IMR-90 (cell line): Measurements from ENCODE around the gene GAPDH. TPM values are rescaled to one million over a fixed set of nuclear protein-coding genes. Genes with fewer than 3 reads are reported as not detected.

ENCODE experiments used
- ATAC-seq: fragments of 200-7000 bp; cut with Tn5 transposase; 2 replicates; pipeline ENCODE4 v1.9.1; 2020; ENCODE audit warnings: low read depth, mild to moderate bottlenecking, moderate library complexity
- BruUV-seq: library from RNA; stranded (reverse); fragments of 400-500 nt; replicated peaks from 2 replicates; lab custom pipeline; 2021; lab: Mats Ljungman, UMichigan
- CTCF ChIA-PET: fragments of 300-600 bp; formaldehyde crosslinking; extraction: SDS; loops from one replicate; lab custom pipeline; 2021; ENCODE audit warnings: antibody characterized with exemption; lab: Yijun Ruan, JAX
- POLR2A ChIA-PET: fragments of 300-600 bp; sonication (Branson Sonifier 250); formaldehyde crosslinking; loops from one replicate; lab custom pipeline; 2022; ENCODE audit warnings: antibody characterized with exemption; ENCODE audit not compliant: unreplicated experiment; lab: Charles Lee
- DNase-seq: peaks from one replicate; pipeline ENCODE4 v3.0.0; 2013
- H2AFZ ChIP-seq: replicated peaks from 2 replicates; pipeline ENCODE3; 2013; ENCODE audit warnings: low read length, mild to moderate bottlenecking; ENCODE audit not compliant: poor library complexity
- H2AK5ac ChIP-seq: 2 replicates; pipeline ENCODE4 v1.6.1; 2013; ENCODE audit warnings: low read depth, low read length, inconsistent platforms
- H2AK9ac ChIP-seq: replicated peaks from 2 replicates; pipeline ENCODE3; 2013; ENCODE audit warnings: mild to moderate bottlenecking, low read depth, low read length, moderate library complexity; ENCODE audit not compliant: poor library complexity
- H2BK120ac ChIP-seq: 2 replicates; pipeline ENCODE4 v1.6.1; 2013; ENCODE audit warnings: low read depth, low read length, inconsistent platforms
- H2BK15ac ChIP-seq: 3 replicates; pipeline ENCODE4 v1.6.1; 2013; ENCODE audit warnings: low read depth, low read length, inconsistent platforms
- H2BK20ac ChIP-seq: 2 replicates; pipeline ENCODE4 v1.6.1; 2013; ENCODE audit warnings: low read depth, mild to moderate bottlenecking, inconsistent platforms, low read length, moderate library complexity
- H2BK5ac ChIP-seq: 2 replicates; pipeline ENCODE4 v1.6.1; 2013; ENCODE audit warnings: mild to moderate bottlenecking, low read depth, low read length, inconsistent platforms; ENCODE audit not compliant: poor library complexity, severe bottlenecking
- H3K14ac ChIP-seq: replicated peaks from 2 replicates; pipeline ENCODE4 v1.6.1; 2013; ENCODE audit warnings: low read depth, low read length, inconsistent platforms
- H3K18ac ChIP-seq: 2 replicates; pipeline ENCODE4 v1.6.1; 2013; ENCODE audit warnings: low read depth, low read length, control low read depth
- H3K23ac ChIP-seq: 2 replicates; pipeline ENCODE4 v1.6.1; 2013; ENCODE audit warnings: low read depth, low read length, inconsistent platforms
- H3K27ac ChIP-seq: 2 replicates; pipeline ENCODE4 v1.5.1; 2013; ENCODE audit warnings: mild to moderate bottlenecking, control low read depth, low read length; ENCODE audit not compliant: insufficient read depth
- H3K27me3 ChIP-seq: 2 replicates; pipeline ENCODE4 v1.6.1; 2013; ENCODE audit warnings: low read length; ENCODE audit not compliant: control insufficient read depth, insufficient read depth
- H3K36me3 ChIP-seq: 2 replicates; pipeline ENCODE4 v1.6.1; 2013; ENCODE audit warnings: low read length, mixed read lengths; ENCODE audit not compliant: control insufficient read depth, insufficient read depth
- H3K4ac ChIP-seq: 2 replicates; pipeline ENCODE4 v1.6.1; 2013; ENCODE audit warnings: low read depth, low read length, inconsistent platforms
- H3K4me1 ChIP-seq: 2 replicates; pipeline ENCODE4 v1.6.1; 2013; ENCODE audit warnings: low read length, mixed read lengths; ENCODE audit not compliant: control insufficient read depth, insufficient read depth
- H3K4me2 ChIP-seq: 2 replicates; pipeline ENCODE4 v1.6.1; 2013; ENCODE audit warnings: low read depth, mild to moderate bottlenecking, control low read depth, low read length, moderate library complexity
- H3K4me3 ChIP-seq: 2 replicates; pipeline ENCODE4 v1.5.1; 2013; ENCODE audit warnings: low read depth, mild to moderate bottlenecking, control low read depth, low read length, moderate library complexity; ENCODE audit not compliant: insufficient read depth
- H3K56ac ChIP-seq: 2 replicates; pipeline ENCODE4 v1.6.1; 2013; ENCODE audit warnings: low read length, inconsistent platforms; ENCODE audit not compliant: insufficient read depth; ENCODE audit errors: extremely low read depth
- H3K79me1 ChIP-seq, 2 experiments: 2 replicates each; pipeline ENCODE4 v1.6.1; 2013; ENCODE audit warnings: low read length in 2 of 2, inconsistent platforms in 1 of 2, low read depth in 1 of 2
- H3K9ac ChIP-seq: 2 replicates; pipeline ENCODE4 v1.6.1; 2013; ENCODE audit warnings: low read depth, low read length, control low read depth
- H3K9me1 ChIP-seq: 2 replicates; pipeline ENCODE4 v1.6.1; 2013; ENCODE audit warnings: low read length, inconsistent platforms; ENCODE audit not compliant: insufficient read depth
- H3K9me3 ChIP-seq: 2 replicates; pipeline ENCODE4 v1.6.1; 2013; ENCODE audit warnings: low read length; ENCODE audit not compliant: control insufficient read depth, insufficient read depth
- H4K20me1 ChIP-seq: 2 replicates; pipeline ENCODE4 v1.6.1; 2013; ENCODE audit warnings: low read length, inconsistent platforms; ENCODE audit not compliant: insufficient read depth
- H4K5ac ChIP-seq: 2 replicates; pipeline ENCODE4 v1.6.1; 2013; ENCODE audit warnings: mild to moderate bottlenecking, low read depth, low read length, control low read depth
- H4K8ac ChIP-seq, 2 experiments: 2 replicates each; pipeline ENCODE4 v1.6.1; 2013; ENCODE audit warnings: low read depth in 2 of 2, low read length in 2 of 2, control low read depth in 1 of 2, inconsistent platforms in 1 of 2
- H4K91ac ChIP-seq: 2 replicates; pipeline ENCODE4 v1.6.1; 2013; ENCODE audit warnings: low read depth, low read length, inconsistent platforms; ENCODE audit not compliant: insufficient read depth
- MXI1 ChIP-seq: IDR thresholded peaks from 2 replicates; pipeline ENCODE4 v1.6.1; 2012; ENCODE audit warnings: low read depth, mild to moderate bottlenecking, low read length, moderate library complexity, borderline replicate concordance
- POLR2A ChIP-seq: IDR thresholded peaks from 2 replicates; pipeline ENCODE4 v1.6.1; 2012; ENCODE audit warnings: mild to moderate bottlenecking, low read depth, low read length
- RAD21 ChIP-seq: IDR thresholded peaks from 2 replicates; pipeline ENCODE4 v1.6.1; 2012; ENCODE audit warnings: low read length, improper control_type of control experiment
- WGBS, 2 experiments: methylation state at CpG; one replicate each; pipeline versions ENCODE4 v1.1.5 to v1.1.7; 2013; ENCODE audit warnings: missing lambda C conversion rate in 2 of 2; ENCODE audit not compliant: insufficient read length in 1 of 2; ENCODE audit errors: extremely low coverage in 2 of 2; 5-methylcytosine and 5-hydroxymethylcytosine counted together
- dilution Hi-C: fragments of 300-500 bp; cut with HindIII; formaldehyde crosslinking; loops from one replicate; pipeline ENCODE4 v1.14.3; 2018; ENCODE audit warnings: low sequenced_read_pairs; ENCODE audit not compliant: unreplicated experiment
- in situ Hi-C: fragments of 300-500 bp; cut with MboI; formaldehyde crosslinking; loops from 3 replicates; pipeline ENCODE4 v1.14.3; 2019; ENCODE audit warnings: low sequenced_read_pairs, inconsistent platforms, mixed read lengths
- intact Hi-C: fragments of 100-400 bp; cut with micrococcal nuclease; formaldehyde crosslinking; loops from 2 replicates; pipeline ENCODE4 v1.10.0; 2022
- polyA plus RNA-seq, 3 experiments: library from polyadenylated mRNA; depleted of rRNA; stranded (reverse); fragments of >200 nt; gene quantifications; 2 replicates each; pipeline ENCODE4 v1.2.3, GENCODE V29; 2012; ENCODE audit warnings: low replicate concordance in 1 of 3
- total RNA-seq: library from RNA; depleted of rRNA; stranded (reverse); fragments of >200 nt; gene quantifications from 2 replicates; pipeline ENCODE4 v1.2.3, GENCODE V29; 2012
- TF ChIP-seq, protein P1 (sequence below): fragments of 150-350 bp; IDR thresholded peaks from 2 replicates; pipeline ENCODE4 v1.6.1; 2016; ENCODE audit warnings: low read depth, mild to moderate bottlenecking, low read length, moderate library complexity, borderline replicate concordance
- TF ChIP-seq, protein P2 (sequence below): conservative IDR thresholded peaks from 2 replicates; pipeline ENCODE4 v1.5.1; 2012; ENCODE audit warnings: mild to moderate bottlenecking, low read depth, low read length, improper control_type of control experiment
- TF ChIP-seq, protein P3 (sequence below): fragments of 150-350 bp; IDR thresholded peaks from 2 replicates; pipeline ENCODE4 v1.6.1; 2017; ENCODE audit warnings: mild to moderate bottlenecking, antibody characterized with exemption, low read length, low read depth

The GAPDH gene
- total and polyA plus RNA-seq, 2 of the 4 experiments (the other 2 are of a cell fraction): 12,939 to 21,893 TPM

DNA sequence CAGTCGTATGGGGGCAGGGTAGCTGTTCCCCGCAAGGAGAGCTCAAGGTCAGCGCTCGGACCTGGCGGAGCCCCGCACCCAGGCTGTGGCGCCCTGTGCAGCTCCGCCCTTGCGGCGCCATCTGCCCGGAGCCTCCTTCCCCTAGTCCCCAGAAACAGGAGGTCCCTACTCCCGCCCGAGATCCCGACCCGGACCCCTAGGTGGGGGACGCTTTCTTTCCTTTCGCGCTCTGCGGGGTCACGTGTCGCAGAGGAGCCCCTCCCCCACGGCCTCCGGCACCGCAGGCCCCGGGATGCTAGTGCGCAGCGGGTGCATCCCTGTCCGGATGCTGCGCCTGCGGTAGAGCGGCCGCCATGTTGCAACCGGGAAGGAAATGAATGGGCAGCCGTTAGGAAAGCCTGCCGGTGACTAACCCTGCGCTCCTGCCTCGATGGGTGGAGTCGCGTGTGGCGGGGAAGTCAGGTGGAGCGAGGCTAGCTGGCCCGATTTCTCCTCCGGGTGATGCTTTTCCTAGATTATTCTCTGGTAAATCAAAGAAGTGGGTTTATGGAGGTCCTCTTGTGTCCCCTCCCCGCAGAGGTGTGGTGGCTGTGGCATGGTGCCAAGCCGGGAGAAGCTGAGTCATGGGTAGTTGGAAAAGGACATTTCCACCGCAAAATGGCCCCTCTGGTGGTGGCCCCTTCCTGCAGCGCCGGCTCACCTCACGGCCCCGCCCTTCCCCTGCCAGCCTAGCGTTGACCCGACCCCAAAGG, 804 bp downstream of the GAPDH start (continued):
- TF ChIP-seq, protein P1, sequence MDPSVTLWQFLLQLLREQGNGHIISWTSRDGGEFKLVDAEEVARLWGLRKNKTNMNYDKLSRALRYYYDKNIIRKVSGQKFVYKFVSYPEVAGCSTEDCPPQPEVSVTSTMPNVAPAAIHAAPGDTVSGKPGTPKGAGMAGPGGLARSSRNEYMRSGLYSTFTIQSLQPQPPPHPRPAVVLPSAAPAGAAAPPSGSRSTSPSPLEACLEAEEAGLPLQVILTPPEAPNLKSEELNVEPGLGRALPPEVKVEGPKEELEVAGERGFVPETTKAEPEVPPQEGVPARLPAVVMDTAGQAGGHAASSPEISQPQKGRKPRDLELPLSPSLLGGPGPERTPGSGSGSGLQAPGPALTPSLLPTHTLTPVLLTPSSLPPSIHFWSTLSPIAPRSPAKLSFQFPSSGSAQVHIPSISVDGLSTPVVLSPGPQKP: no peak

DNA sequence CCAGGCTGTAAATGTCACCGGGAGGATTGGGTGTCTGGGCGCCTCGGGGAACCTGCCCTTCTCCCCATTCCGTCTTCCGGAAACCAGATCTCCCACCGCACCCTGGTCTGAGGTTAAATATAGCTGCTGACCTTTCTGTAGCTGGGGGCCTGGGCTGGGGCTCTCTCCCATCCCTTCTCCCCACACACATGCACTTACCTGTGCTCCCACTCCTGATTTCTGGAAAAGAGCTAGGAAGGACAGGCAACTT, 1.3 kb downstream of the GAPDH start:
- Histone ChIP-seq H2AK9ac (peak overlapping the region; percentile 98), H4K91ac (peak overlapping the region; percentile 57), H3K27ac (peak overlapping the region; percentile 93), H3K23ac (peak overlapping the region; percentile 92), H2BK120ac (no peak overlapping the region), H4K5ac (no peak overlapping the region), H2AK5ac (0 out of 2 replicates have a peak overlapping the region, but pooled peaks have one; percentile 37), H2AFZ (peak overlapping the region; percentile 69), H3K9me1 (no peaks in the 10 kb centered on the region), H3K36me3 (peaks cover 50% of the 10 kb centered on the region), H4K20me1 (peaks cover 63% of the 10 kb centered on the region), H3K4me1 (peaks cover 16% of the 10 kb centered on the region), H4K8ac (no peak overlapping the region; a peak in 1 of 4 replicates), H3K18ac (0 out of 2 replicates have a peak overlapping the region, but pooled peaks have one; percentile 2), H3K4ac (peak overlapping the region; percentile 82), H3K14ac (peak overlapping the region; percentile 95), H3K27me3 (no peaks in the 10 kb centered on the region), H2BK20ac (no peak overlapping the region), H2BK5ac (peak overlapping the region; percentile 85), H2BK15ac (no peak overlapping the region), H3K79me1 (peaks cover 1 to 64% of the 10 kb centered on the region in 2 experiments; a peak in 3 of 4 replicates), H3K9me3 (no peaks in the 10 kb centered on the region), H3K4me3 (peak overlapping the region; percentile 66), H3K4me2 (peak overlapping the region; percentile 89), H3K56ac (peak overlapping the region; percentile 75; the same call in 1 of the 2 replicates), H3K9ac (peak overlapping the region; percentile 92)
- intact Hi-C loops (no loop called here), dilution Hi-C loops (no loop called here), in situ Hi-C loops (no loop called here)
- DNase-seq: no peak
- CTCF ChIA-PET: interaction anchor here (0.9 to 1.1 kb wide), 2 partner anchors 35 to 42 kb away, joined by 3 read pairs; partner anchors contain the start of gene MRPL51
- no peak for ATAC-seq
- no TSS peak for BruUV-seq
- TF ChIP-seq, protein P2, sequence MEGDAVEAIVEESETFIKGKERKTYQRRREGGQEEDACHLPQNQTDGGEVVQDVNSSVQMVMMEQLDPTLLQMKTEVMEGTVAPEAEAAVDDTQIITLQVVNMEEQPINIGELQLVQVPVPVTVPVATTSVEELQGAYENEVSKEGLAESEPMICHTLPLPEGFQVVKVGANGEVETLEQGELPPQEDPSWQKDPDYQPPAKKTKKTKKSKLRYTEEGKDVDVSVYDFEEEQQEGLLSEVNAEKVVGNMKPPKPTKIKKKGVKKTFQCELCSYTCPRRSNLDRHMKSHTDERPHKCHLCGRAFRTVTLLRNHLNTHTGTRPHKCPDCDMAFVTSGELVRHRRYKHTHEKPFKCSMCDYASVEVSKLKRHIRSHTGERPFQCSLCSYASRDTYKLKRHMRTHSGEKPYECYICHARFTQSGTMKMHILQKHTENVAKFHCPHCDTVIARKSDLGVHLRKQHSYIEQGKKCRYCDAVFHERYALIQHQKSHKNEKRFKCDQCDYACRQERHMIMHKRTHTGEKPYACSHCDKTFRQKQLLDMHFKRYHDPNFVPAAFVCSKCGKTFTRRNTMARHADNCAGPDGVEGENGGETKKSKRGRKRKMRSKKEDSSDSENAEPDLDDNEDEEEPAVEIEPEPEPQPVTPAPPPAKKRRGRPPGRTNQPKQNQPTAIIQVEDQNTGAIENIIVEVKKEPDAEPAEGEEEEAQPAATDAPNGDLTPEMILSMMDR: no peak
- TF ChIP-seq RAD21: no peak
- TF ChIP-seq, protein P1: no peak
- TF ChIP-seq POLR2A: no peak
- TF ChIP-seq MXI1: no peak
- TF ChIP-seq, protein P3, sequence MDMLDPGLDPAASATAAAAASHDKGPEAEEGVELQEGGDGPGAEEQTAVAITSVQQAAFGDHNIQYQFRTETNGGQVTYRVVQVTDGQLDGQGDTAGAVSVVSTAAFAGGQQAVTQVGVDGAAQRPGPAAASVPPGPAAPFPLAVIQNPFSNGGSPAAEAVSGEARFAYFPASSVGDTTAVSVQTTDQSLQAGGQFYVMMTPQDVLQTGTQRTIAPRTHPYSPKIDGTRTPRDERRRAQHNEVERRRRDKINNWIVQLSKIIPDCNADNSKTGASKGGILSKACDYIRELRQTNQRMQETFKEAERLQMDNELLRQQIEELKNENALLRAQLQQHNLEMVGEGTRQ: no peak
- POLR2A ChIA-PET: interaction anchor here (0.6 to 2.9 kb wide), 3 partner anchors 15 to 67 kb away, joined by 3 to 48 read pairs (median 4); no protein-coding TSS in a partner anchor
- no CpG with 5 or more reads among the region's 6 CpGs for WGBS, 2 experiments
